NCI-H446 treated with DMSO at 0.1 percent for 48 hours (cell line): ENCODE measurements around the gene DLGAP3.

Source experiments
- DNase-seq: peaks from one replicate; lab custom pipeline; 2025; lab: John Stamatoyannopoulos, UW

Gene DLGAP3

DNA sequence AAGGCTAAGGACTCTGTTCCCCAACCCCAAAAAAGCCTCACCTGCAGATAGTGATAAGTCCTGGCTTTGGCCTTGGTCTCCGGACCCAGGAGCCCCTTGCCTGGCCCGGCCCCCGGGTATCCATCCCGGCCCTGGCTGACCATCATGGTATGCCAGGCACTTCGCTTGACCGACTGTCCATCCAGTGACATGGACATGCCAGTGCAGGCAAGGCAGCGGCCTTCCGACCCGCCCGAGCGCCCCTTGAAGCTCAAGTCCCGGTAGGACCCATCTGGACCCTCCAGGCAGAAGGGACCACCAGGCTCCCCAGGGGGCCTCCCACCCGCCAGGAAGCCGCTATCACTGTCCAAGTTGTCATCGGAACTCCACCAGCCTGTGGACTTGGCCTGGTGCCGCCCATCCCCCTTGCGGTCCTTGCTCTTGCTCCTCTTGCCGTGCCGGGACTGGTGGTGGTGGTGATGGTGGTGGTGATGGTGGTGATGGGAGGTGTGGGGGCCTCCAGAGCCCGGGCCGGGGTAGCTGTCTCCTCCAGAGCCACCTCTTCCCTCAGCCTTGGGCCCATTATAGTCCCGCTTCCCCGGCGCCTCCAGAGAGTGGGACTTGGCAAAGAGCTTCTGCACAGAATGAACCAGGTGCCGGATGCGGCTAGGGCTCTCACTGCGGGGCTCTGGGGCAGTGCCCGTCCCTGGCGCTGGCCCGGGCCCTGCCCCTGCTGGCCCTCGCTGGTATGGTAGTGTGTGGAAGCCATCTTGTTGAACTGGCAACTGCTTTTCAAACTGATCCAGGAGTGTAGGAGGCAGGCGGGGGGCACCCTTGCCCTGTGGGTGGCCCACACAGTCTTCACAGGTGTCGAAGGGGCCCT lies 25.0 kb downstream of the DLGAP3 start:
- DNase-seq, result no peak

- DNase-seq, result no peak
These were observed 27.5 kb downstream of the DLGAP3 start for GRCh38 chr1:34901919-34902318.

DNA sequence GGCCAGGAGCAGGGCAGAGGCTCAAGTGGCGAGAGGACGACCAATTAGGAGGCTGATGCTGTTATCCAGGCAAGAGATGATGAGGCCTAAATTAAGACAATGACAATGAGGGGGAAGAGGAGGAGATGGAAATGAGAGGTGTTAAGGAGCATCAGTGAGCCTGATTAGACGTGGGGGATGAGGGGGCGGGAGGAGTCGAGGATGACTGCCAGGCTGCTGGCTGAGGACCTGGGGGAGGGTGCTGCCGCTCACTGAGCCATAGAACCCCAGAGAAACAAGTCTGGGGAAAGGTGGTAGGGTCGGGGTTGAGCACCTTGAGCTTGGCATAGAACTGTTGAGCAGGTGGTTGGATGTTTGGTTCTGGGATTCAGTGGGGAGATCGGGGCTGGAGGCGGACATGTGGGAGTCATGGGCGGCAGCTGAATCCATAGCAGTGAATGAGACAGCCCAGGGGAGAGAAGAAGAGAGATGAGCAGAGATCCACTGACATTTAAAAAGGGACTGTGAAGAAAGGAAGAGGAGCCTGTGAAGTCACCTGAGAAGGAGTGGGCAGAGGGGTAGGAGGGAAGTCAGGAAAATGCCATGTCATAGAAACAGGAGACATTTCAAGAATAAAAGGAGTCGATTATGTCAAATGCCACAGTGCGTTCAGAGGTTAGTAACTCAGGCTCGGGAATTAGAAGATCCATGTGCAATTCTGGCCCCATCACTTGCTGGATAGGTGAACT lies 28.5 kb downstream of the DLGAP3 start:
- DNase-seq, result no peak

DNA sequence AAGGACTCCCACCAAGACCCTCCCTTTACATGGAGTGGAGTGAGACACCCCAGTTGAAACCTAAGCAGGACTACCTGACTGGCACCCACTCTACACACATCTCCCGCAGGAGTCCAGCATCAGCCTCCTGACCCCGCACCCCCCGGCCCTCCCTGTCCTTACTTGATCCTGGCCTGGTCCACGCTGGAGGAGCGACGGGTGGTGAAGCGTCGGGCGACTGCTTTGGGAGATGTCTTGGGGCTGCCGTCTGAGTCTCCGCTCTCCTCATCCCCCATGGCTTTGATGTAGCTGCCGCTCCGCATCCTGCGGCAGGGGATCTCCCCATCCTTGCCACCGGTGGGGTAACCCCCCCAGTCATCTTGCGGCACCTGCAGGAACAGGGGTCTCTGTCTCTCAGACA lies 29.5 kb downstream of the DLGAP3 start:
- DNase-seq, result no peak

- no peak for DNase-seq
These were observed 30.0 kb downstream of the DLGAP3 start for GRCh38 chr1:34899471-34899870.

- DNase-seq, result no peak
These were observed 31.1 kb downstream of the DLGAP3 start for GRCh38 chr1:34898330-34898761.

- no peak for DNase-seq
These were observed 32.8 kb downstream of the DLGAP3 start for GRCh38 chr1:34896612-34897011.

- DNase-seq, result no peak
These were observed 39.7 kb downstream of the DLGAP3 start for GRCh38 chr1:34889705-34890104.

DNA sequence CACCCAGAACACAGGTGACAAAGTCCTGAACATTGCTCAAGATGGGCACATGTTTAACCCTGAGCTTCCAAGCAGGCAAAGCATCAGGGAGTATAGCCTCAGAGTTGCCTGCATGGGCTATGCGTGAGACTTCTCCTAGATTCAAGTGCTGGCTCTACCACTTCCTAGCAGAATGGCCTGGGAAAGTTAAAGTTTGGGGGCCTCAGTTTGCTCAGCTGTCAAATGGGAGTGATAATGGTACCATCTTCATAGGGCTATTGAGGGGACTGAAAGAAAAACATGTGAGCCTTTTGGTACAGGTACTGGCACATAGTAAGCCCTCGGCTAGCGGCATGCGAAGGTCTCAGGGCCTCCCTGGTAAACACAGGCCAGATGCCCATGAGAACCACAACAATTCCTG lies 41.9 kb downstream of the DLGAP3 start:
- no peak for DNase-seq

DNA sequence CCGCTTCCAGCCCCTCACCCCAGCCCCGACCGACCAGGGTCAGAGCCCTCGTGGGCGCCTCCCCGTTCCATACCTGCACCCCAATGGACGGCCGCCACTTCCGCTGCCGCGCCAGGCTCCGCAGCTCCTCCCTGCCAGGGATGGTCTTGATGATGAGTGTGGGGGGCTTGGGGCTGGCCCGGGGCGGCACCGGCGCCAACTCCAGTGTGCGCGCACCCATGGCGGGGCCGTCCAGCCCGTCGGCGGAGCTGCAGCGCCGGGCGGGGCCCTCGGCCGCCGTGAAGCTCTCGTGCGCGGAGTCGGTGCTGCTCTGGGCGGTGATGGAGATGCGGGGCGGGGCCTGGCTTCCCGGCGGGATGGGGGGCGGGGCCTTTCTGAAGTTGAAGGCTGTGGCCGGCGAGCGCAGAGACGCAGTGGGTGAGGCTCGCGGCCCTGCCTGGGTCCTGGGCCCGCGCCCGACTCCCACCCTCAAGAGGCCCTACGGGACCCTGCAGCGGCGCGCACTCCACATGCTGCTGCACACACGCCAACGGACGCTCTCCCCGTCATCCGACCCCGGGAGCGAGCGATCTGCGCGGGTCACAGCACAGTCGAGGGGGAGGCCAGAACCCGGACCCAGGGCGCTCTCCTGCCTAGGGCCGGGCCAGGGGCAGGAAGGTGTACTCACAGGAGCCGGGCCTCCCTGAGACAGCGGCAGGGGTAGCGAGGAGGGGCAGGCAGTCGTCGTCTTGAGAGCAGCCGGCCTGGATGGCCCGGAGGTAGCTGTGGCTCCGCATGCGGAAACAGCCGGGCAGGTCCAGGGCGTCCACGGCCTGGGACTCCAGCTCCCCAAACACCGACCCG lies 43.8 kb downstream of the DLGAP3 start:
- no peak for DNase-seq

- no peak for DNase-seq
These were observed 44.5 kb downstream of the DLGAP3 start for GRCh38 chr1:34884961-34885360.

DNA sequence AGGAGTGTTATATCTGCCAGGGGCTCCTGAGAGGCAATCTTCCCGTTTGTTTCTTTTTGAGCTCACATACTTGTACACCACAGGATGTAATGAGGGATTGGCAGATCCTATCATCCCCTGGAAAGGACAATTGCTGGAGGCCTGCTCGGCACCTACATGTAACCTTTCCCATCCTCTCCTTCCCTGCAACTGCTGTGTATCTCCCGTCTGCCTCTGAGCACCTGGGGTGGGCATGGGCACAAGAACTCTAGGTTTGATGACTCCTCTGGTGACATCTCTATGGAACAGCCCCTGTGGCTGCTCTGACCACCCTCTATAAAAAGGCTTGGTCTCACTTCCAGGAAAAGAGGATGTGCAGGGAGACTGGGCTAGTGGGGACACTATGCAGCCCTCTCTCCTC lies 44.9 kb downstream of the DLGAP3 start:
- DNase-seq, result no peak

DNA sequence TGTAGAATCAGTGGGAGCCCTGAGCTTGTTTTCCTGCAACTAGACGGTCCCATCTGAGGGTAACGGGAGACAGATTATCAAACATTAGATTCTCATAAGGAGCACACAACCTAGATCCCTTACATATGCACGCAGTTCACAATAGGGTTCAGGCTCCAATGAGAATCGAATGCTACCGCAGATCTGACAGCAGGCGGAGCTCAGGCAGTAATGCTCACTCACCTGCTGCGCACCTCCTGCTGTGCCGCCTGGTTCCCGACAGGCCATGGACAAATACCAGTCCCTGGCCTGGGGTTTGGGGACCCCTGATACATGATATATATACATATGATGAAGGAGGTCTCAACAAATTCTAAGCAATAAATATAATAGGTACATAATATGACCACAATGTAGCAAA lies 50.2 kb downstream of the DLGAP3 start:
- DNase-seq, result no peak

- DNase-seq, result no peak
These were observed 53.0 kb downstream of the DLGAP3 start for GRCh38 chr1:34876406-34876805.

DNA sequence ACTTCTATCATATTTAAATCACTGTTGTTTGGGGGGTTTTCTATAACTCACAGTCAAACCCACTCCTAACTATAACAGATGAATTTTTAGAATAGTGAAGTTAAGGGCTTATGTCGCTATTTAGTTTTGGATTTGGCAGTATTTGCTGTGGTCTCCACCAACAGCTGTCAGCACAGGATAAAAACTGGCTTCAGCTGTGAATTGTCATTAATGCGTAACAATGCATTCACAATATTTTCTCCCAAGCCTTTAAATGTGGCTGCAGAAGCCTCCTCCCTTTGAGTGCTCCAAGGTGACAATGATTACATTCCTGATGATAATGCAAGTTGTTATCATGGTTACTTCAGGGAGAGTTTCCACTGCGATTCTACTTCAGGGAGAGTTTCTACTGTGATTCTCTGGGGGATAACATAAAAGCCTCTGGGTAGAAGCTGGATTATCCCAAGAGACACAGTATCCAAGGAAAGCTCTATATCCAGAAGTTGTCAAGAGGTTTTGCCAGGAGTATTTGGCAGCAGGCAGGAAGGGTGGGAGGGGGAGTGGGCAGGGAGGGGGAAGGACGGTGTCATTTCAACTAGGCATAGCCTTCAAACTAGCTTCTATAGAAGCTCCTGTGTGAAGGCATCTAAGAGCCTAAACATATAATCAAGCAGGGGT lies 55.0 kb downstream of the DLGAP3 start:
- no peak for DNase-seq

- no peak for DNase-seq
These were observed 57.3 kb downstream of the DLGAP3 start for GRCh38 chr1:34872133-34872503.

DNA sequence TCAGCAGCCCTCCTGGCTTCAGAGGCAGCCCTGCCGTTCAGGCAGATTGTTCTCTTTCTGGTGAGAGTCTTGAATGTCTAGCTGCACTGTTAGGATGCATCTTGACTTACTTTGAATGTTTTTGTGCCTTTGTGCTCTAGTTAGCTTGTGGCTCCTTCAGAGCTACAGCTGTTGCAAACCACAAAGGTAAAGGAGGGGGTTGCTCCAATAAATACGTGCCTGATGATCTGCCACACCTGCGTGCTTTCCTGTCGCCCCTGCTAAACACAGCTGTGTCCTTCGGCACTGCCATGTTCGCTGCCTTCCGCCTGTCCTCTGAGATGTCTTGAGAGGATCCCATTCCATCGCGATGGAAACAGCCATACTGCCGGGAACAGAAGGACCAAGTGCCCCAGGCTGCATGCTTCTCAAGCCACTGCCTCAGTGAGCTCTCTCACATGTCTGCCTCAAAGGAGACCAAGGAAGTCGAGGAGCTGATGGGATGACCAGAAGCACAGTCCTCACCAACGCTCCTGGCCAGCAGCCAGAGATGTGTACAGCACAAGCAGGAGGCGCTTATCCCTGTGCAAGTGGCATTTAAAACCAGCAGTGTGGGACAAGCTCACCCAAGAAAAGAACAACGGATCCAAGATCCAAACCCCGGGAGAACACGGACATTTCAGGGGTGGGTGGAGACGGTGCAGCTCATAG lies 57.9 kb downstream of the DLGAP3 start:
- no peak for DNase-seq

DNA sequence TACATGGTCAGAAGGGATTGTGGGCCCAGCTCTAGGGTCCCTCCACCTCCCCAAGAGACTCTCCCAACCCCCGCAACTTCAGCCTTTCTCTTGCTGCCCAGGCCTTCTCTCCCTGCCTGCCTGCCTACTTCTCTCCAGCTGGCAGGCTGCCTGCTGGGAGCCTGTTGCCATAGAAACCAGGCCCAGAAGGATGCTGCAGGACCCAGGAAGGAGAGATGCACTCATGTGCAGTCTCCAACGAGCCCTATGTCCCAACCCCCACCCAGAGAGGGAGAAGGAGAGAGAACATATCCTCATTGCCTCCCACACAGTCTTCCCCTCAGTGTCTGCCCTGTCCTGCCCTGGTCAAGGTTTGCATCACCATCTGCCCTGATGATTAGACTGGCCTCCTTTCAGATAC lies 59.1 kb downstream of the DLGAP3 start:
- no peak for DNase-seq

DNA sequence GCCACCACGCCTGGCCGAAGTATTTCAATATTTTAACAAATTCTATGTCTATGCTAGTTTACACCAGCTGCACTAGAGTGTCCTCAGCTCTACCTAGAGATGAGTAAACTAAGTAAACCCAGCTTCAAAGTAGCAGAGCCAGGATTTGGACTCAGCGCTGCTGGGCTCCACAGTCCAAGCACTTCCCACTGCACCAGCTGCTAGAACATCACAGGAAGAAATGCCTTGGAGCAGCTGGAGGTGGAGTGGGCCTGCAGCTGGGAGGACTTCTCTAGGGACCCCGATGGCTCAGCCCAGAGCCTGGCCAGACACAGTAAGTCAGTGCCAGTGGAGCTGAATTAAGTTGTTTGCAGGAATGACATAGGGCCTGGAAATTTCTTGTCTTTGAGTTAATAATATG lies 59.7 kb downstream of the DLGAP3 start:
- DNase-seq, result no peak

GRCh38 chr1:34868230-34869049 lies 61.0 kb downstream of the DLGAP3 start:
- DNase-seq, result no peak

GRCh38 chr1:34867415-34867814 lies 62.0 kb downstream of the DLGAP3 start:
- DNase-seq, result no peak
